Measurements from ENCODE around the gene GALC.

Gene GALC

DNA sequence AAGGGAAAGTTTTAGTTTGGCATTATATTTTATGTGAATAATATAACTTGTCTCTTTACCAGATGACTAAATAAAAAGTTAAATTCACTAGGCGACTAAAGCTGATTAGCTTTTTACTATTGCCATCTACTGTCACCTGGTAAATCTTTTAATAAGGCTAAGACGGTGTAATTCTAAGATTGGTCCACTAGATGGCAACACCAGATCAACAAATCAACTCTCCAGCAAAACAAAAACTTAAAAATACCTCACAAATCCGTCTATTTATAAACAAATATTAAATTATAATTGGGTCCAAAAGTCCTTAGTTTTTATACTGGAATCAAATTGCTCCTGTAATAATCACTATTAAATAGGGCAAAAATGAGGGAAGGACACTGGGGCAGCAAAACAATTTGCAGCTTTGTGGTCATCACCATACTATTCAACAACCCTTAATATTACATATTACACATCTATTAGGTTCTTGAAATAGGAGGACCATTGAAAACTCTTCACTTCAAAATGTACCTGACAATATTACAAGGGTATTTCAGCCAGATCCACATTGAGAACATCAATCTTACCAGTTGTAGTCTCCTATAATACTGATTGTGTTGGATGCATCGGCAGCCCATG, 47.9 kb downstream of the GALC start:
- ATAC-seq, result no peak
- H3K9me3 Mint-ChIP-seq, result no peaks in the 10 kb centered on the region
- no peak overlapping the region for H3K4me3 Mint-ChIP-seq
- no peak overlapping the region for H3K27ac Mint-ChIP-seq
- no peak for DNase-seq
- no peaks in the 10 kb centered on the region for H3K4me1 Mint-ChIP-seq
- H3K27me3 Mint-ChIP-seq, result no peaks in the 10 kb centered on the region

- Mint-ChIP-seq H3K9me3 (no peaks in the 10 kb centered on the region), H3K27me3 (no peaks in the 10 kb centered on the region), H3K4me1 (no peaks in the 10 kb centered on the region), H3K4me3 (no peak overlapping the region), H3K27ac (no peak overlapping the region)
- ATAC-seq (no peak), DNase-seq (no peak)
These were observed 52.1 kb downstream of the GALC start for GRCh38 chr14:87940894-87941293.

DNA sequence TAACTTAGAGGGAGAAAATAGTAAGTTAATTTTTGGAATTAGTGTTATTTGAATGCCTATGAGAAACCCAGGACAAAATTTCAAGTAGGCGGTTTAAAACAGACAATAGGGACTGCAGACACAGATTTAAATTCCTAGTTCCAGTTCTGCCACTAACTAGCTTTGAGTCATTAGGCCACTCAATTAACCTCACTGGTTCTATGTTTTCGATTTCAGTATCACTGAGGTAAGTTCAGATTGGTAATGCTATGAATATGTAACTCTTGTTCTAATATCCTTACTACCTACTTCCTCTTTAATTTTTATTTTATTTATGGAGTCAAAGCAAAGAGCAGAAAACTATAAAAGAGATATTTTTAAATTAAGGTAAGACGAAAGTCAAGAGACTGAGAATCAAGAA, 52.6 kb downstream of the GALC start:
- DNase-seq (no peak), ATAC-seq (no peak)
- Mint-ChIP-seq H3K4me3 (no peak overlapping the region), H3K4me1 (no peaks in the 10 kb centered on the region), H3K9me3 (no peaks in the 10 kb centered on the region), H3K27ac (no peak overlapping the region), H3K27me3 (no peaks in the 10 kb centered on the region)

GRCh38 chr14:87935886-87936285, 57.1 kb downstream of the GALC start:
- no peak overlapping the region for H3K27ac Mint-ChIP-seq
- H3K4me3 Mint-ChIP-seq, result no peak overlapping the region
- H3K4me1 Mint-ChIP-seq, result no peaks in the 10 kb centered on the region
- ATAC-seq (no peak), DNase-seq (no peak)
- peaks cover 0 to 5% of the 10 kb centered on the region in 2 donors for H3K9me3 Mint-ChIP-seq
- H3K27me3 Mint-ChIP-seq, result no peaks in the 10 kb centered on the region

DNA sequence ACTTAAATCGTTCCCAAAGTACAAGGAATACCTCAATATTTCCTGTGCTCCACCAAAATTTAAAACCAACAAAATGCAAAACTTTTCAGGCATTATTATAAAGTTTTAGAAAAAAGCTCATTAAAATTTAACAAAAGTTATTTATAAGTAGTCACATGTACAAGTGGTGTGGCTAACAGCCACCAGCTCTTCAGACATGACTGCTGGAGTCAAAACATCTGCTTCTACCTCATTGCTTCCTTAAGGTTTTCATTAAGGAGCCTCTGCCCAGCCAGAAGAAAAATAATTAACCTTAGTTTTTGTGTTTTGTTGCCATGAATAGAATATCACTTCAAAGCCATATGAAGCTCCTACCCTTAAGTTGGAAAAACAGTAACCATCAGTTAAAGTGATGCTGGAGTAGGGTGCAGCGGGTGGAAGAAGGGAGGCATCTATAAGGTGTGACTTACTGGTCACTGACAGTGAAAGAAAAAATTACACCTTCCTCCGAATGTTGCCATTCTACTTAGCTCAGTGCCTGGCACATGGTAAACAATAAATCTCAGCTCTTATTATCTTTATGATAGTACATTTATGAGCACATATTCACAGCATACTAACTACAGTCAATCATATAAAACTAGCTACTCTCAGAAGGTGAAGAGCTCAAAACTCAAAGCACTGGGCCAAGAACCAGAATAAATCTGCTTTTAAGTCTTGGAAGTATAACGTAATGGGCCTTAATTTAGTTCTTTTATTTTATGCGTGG, 57.7 kb downstream of the GALC start:
- ATAC-seq, result no peak
- no peak overlapping the region for H3K27ac Mint-ChIP-seq

GRCh38 chr14:87934185-87934584, 58.8 kb downstream of the GALC start:
- Mint-ChIP-seq H3K4me1 (no peaks in the 10 kb centered on the region), H3K9me3 (peaks cover 9 to 12% of the 10 kb centered on the region in 2 donors), H3K27ac (no peak overlapping the region), H3K27me3 (no peaks in the 10 kb centered on the region), H3K4me3 (no peak overlapping the region)
- DNase-seq (no peak), ATAC-seq (peak; percentile 28)

More for the DNA sequence above, 57.7 kb downstream of the GALC start:
- DNase-seq, result no peak
- H3K27me3 Mint-ChIP-seq, result no peaks in the 10 kb centered on the region
- H3K4me3 Mint-ChIP-seq, result no peak overlapping the region
- peaks cover 5% of the 10 kb centered on the region in 2 donors for H3K9me3 Mint-ChIP-seq
- no peaks in the 10 kb centered on the region for H3K4me1 Mint-ChIP-seq

DNA sequence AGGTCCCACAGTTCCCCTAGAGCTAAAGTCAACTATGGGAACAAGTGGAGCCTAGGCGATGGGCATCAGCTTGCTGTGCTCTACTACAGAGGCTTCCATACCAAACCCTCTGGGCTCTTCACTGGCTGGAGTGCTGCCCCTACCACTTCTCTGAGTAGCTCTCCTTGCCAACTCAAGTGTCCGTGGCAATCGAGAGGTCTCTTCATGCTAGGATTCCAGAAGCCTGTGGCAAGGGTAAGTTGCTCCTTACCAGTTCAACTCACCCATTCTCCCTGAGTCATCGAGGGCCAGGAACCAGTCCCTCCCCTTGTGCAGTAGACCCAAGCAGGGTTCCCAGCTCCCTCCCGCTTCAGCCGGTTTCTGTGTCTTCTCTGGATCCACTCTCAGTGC, 76.1 kb downstream of the GALC start:
- Mint-ChIP-seq H3K27ac (no peak overlapping the region), H3K4me1 (no peaks in the 10 kb centered on the region), H3K27me3 (peaks cover 36% of the 10 kb centered on the region), H3K4me3 (no peak overlapping the region), H3K9me3 (peaks cover 21 to 26% of the 10 kb centered on the region in 2 donors)
- ATAC-seq, result no peak
- no peak for DNase-seq

- Mint-ChIP-seq H3K4me3 (peak overlapping the region in 1 of 2 donors; percentile 10), H3K27me3 (peaks cover 36% of the 10 kb centered on the region), H3K4me1 (no peaks in the 10 kb centered on the region), H3K27ac (no peak overlapping the region), H3K9me3 (peaks cover 21 to 30% of the 10 kb centered on the region in 2 donors)
- ATAC-seq (peak; percentile 45), DNase-seq (no peak)
These were observed 76.7 kb downstream of the GALC start for GRCh38 chr14:87916103-87916885.

DNA sequence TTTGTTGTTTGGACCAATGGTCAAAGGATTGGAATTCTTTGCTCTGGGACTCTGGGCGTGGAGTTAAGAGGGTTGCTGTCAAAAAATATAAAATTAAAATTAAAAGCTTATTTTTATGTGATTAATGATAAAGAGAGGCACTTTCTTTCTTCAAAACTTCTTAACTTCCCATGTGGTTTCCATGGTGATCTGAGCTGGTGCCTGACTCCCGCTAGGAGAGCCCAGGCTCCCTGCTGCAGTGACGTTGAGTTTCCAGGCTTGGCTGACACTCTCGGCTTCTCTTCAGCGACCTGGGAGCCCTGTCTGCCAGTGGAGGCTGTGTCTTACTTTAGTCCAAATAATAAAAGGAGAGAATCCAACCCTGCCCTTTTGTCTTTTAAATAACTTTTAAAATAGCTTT, 84.4 kb downstream of the GALC start:
- H3K4me3 Mint-ChIP-seq, result no peak overlapping the region

DNA sequence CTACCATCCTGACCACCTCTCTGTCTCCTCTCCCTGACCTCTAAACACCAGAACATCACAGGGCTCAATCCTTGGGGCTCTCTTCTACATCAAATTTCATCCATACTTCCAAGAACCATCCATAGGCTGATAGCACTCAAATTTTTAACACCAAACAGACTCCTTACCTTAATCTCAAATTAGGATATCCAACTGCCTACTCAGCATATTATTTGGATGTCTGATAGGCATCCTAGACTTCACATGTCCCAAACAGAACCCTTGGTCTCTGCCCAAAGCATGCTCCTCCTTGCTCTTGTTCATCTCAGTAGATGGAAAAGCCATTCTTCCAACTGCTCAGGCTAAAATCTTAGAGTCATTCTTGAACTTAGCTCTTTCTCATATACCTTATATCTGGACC, 91.3 kb downstream of the GALC start:
- H3K27ac Mint-ChIP-seq, result no peak overlapping the region
- ATAC-seq, result no peak
- H3K4me3 Mint-ChIP-seq, result no peak overlapping the region
- H3K4me1 Mint-ChIP-seq, result no peaks in the 10 kb centered on the region
- DNase-seq, result no peak
- peaks cover 10% of the 10 kb centered on the region for H3K27me3 Mint-ChIP-seq
- H3K9me3 Mint-ChIP-seq, result no peaks in the 10 kb centered on the region

More for the DNA sequence above, 84.4 kb downstream of the GALC start:
- no peak overlapping the region for H3K27ac Mint-ChIP-seq
- no peak for DNase-seq
- H3K4me1 Mint-ChIP-seq, result no peaks in the 10 kb centered on the region
- ATAC-seq, result no peak
- peaks cover 14 to 25% of the 10 kb centered on the region in 2 donors for H3K9me3 Mint-ChIP-seq
- peaks cover 16% of the 10 kb centered on the region for H3K27me3 Mint-ChIP-seq

DNA sequence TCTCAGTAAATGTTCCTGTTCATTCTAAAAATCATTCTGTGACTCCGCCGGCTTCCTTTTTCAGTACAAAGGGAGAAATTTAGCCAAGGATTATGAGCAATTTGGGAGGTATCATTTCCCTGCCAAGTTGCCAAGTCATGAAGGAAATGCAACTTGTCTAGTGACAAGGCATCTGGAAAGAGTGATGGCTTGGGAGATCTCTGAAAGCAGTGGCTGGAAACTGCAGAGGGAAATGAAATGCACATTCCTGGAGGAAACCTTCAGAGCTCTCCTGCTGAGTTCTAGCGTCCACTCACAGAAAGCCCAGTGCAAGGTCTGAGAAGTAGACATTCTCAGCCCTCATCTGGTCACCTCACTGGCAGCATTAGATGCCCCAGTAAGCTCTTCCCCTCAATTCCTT, 91.7 kb downstream of the GALC start:
- Mint-ChIP-seq H3K9me3 (no peaks in the 10 kb centered on the region), H3K27me3 (peaks cover 12% of the 10 kb centered on the region), H3K4me1 (no peaks in the 10 kb centered on the region), H3K4me3 (no peak overlapping the region), H3K27ac (no peak overlapping the region)
- ATAC-seq (no peak), DNase-seq (no peak)

DNA sequence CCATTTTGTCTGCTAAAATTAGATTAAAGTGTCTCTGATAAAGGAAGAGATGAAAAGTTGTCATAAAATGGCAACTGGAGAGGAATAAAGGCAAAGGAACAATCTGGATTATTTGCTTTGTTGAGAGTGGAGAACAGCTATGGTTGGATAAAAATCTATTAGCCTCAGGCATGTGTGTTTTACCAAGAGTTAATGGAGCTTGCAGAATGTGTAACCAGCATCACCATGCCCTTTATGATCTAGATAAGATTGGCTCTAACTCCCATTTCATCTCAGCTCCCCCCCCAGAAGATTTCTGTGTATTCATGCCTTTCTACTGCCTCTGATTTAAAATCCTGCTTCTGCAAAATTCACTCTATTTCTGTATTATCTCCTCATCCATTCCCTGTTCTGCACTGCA, 93.8 kb downstream of the GALC start:
- H3K27me3 Mint-ChIP-seq, result peaks cover 12% of the 10 kb centered on the region
- no peak overlapping the region for H3K4me3 Mint-ChIP-seq
- no peak for ATAC-seq
- H3K27ac Mint-ChIP-seq, result no peak overlapping the region
- H3K9me3 Mint-ChIP-seq, result no peaks in the 10 kb centered on the region
- DNase-seq, result no peak
- no peaks in the 10 kb centered on the region for H3K4me1 Mint-ChIP-seq

GRCh38 chr14:87898301-87898700, 94.7 kb downstream of the GALC start:
- Mint-ChIP-seq H3K27ac (no peak overlapping the region), H3K4me1 (no peaks in the 10 kb centered on the region), H3K9me3 (no peaks in the 10 kb centered on the region), H3K4me3 (no peak overlapping the region), H3K27me3 (peaks cover 12% of the 10 kb centered on the region)
- DNase-seq, result no peak
- no peak for ATAC-seq

- H3K4me1 Mint-ChIP-seq, result no peaks in the 10 kb centered on the region
- H3K9me3 Mint-ChIP-seq, result no peaks in the 10 kb centered on the region
- DNase-seq, result no peak
- no peak overlapping the region for H3K27ac Mint-ChIP-seq
- no peak overlapping the region for H3K4me3 Mint-ChIP-seq
- peaks cover 12% of the 10 kb centered on the region for H3K27me3 Mint-ChIP-seq
- no peak for ATAC-seq
These were observed 96.3 kb downstream of the GALC start for GRCh38 chr14:87896393-87897380.

DNA sequence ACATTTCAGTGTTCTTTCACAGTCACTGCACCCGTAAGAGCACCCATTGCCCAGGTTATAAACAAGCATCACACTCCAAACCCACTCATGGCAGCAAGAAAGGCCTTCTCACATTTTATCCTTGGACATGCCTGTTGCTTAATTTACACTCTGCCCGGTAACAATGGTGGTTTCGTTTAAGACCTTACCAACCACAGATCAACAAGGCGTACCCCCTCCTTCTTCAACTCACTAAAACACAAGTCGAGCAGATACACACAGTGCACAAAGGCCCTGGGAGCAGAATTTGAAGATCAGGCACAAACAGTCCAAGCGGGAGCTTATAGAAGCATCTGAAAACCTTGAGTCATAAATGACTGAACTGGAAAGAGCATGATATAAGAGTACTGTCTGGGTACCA, 98.1 kb downstream of the GALC start:
- no peaks in the 10 kb centered on the region for H3K9me3 Mint-ChIP-seq
- no peaks in the 10 kb centered on the region for H3K4me1 Mint-ChIP-seq
- DNase-seq (no peak), ATAC-seq (no peak)
- H3K4me3 Mint-ChIP-seq, result no peak overlapping the region
- no peak overlapping the region for H3K27ac Mint-ChIP-seq
- peaks cover 12% of the 10 kb centered on the region for H3K27me3 Mint-ChIP-seq
